Natural killer cell (primary cell): ENCODE results near the gene ELAVL1. TPM values are rescaled to one million over a fixed set of nuclear protein-coding genes. Genes with fewer than 3 reads are reported as not detected.

ENCODE experiments used
- ATAC-seq, 3 donors: fragments of 150-1000 bp in 2 of 3; fragments of 200-7000 bp in 1 of 3; cut with Tn5 transposase; 1 replicate in 1 of 3; 2 replicates in 2 of 3; pipeline ENCODE4 v1.10.0; 2021; ENCODE audit warnings: mild to moderate bottlenecking in 2 of 3, moderate library complexity in 2 of 3
- DNase-seq, 2 donors: peaks; one replicate each; pipeline versions ENCODE4 v3.0.0 to v3.0.0-alpha.2; 2013 to 2021; ENCODE audit warnings: mixed read lengths in 1 of 2
- H3K27ac ChIP-seq: one replicate; pipeline ENCODE4 v1.5.1; 2013; ENCODE audit warnings: mild to moderate bottlenecking, low read length
- H3K27me3 ChIP-seq: one replicate; pipeline ENCODE4 v1.6.1; 2013; ENCODE audit warnings: low read length; ENCODE audit not compliant: control insufficient read depth, insufficient read depth
- H3K36me3 ChIP-seq: one replicate; pipeline ENCODE4 v1.6.1; 2013; ENCODE audit warnings: low read length; ENCODE audit not compliant: control insufficient read depth, insufficient read depth
- H3K4me1 ChIP-seq: one replicate; pipeline ENCODE4 v1.6.1; 2013; ENCODE audit warnings: low read length; ENCODE audit not compliant: control insufficient read depth, insufficient read depth
- H3K4me3 ChIP-seq: one replicate; pipeline ENCODE4 v1.5.1; 2013; ENCODE audit warnings: low read length
- H3K9me3 ChIP-seq: one replicate; pipeline ENCODE4 v1.6.1; 2013; ENCODE audit warnings: low read length; ENCODE audit not compliant: control insufficient read depth, insufficient read depth
- H3K27ac Mint-ChIP-seq, 2 donors: one replicate each; pipeline ENCODE4 v1.8.0; 2022; ENCODE audit warnings: mild to moderate bottlenecking in 2 of 2, mixed read lengths in 2 of 2, moderate library complexity in 1 of 2
- H3K27me3 Mint-ChIP-seq, 2 donors: one replicate each; pipeline ENCODE4 v1.8.0; 2022; ENCODE audit warnings: low read depth in 2 of 2, mixed read lengths in 2 of 2
- H3K36me3 Mint-ChIP-seq: one replicate; pipeline ENCODE4 v1.8.0; 2022; ENCODE audit warnings: mixed read lengths
- H3K4me1 Mint-ChIP-seq, 2 donors: one replicate each; pipeline ENCODE4 v1.8.0; 2022; ENCODE audit warnings: mixed read lengths in 2 of 2
- H3K4me3 Mint-ChIP-seq: one replicate; pipeline ENCODE4 v1.8.0; 2022; ENCODE audit warnings: mild to moderate bottlenecking, moderate library complexity, mixed read lengths
- H3K9me3 Mint-ChIP-seq, 2 donors: one replicate each; pipeline ENCODE4 v1.8.0; 2022; ENCODE audit warnings: mixed read lengths in 2 of 2
- WGBS: methylation state at CpG from one replicate; pipeline ENCODE4 v1.1.7; 2013; ENCODE audit warnings: missing lambda C conversion rate; ENCODE audit not compliant: insufficient coverage; 5-methylcytosine and 5-hydroxymethylcytosine counted together
- intact Hi-C: fragments of 100-400 bp; cut with micrococcal nuclease; formaldehyde crosslinking; loops from one replicate; pipeline ENCODE4 v1.14.2; 2022
- total RNA-seq, 4 donors: library from RNA; stranded (reverse); fragments of 120-200 nt in 1 of 4; gene quantifications; one replicate each; pipeline versions ENCODE4 v1.2.3 to v1.2.4, GENCODE V29; 2013 to 2022
- TF ChIP-seq, protein P1 (sequence below): fragments of 200-600 bp; IDR thresholded peaks from one replicate; pipeline ENCODE4 v1.8.0; 2022; ENCODE audit warnings: antibody characterized with exemption

Gene ELAVL1
- total RNA-seq, 3 donors from 2014 or later (not counting 1 experiment from before 2014, with no cell fraction given) = 36.9 to 43.9 (median 43.8) TPM

DNA sequence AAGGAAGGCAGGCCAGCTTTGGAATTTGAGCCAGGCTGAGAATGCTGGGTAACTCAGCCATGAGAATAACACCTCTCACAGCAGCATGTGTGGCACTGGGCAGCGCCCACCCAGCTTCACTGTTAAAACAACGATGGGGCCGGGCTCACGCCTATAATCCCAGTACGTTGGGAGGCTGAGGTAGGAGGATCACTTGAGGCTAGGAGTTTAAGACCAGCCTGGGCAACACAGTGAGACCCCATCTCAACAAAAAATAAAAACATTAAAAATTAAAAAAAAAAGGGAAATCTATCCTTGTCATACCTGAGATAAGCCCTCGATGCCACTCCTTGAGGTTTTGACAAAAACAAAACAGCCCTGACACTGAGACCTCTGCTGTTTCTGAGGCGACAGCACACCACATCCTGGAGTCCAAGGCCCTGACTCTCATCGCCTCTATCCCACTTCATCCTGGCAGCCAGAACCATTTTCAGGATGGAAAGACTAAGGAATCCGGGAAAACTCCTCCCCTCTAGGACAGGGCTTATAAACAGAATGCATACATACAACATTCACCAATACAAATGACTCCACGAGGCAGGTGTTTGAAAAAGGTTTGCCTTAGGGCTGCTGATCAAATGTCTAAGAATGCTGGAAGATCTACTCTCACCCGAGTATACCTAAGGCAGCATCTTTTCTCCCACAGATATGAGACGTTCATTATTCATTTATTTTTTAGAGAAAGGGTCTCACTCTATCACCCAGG is 39.3 kb downstream of the ELAVL1 start:
- Histone ChIP-seq H3K9me3 (no peaks in the 10 kb centered on the region), H3K27ac (no peak overlapping the region), H3K27me3 (no peaks in the 10 kb centered on the region), H3K4me1 (no peaks in the 10 kb centered on the region), H3K4me3 (no peak overlapping the region), H3K36me3 (peaks cover 43% of the 10 kb centered on the region)
- Mint-ChIP-seq H3K27ac (peak overlapping the region in 1 of 2 donors; percentile 22), H3K27me3 (no peaks in the 10 kb centered on the region), H3K4me1 (peaks cover 0 to 9% of the 10 kb centered on the region in 2 donors), H3K9me3 (no peaks in the 10 kb centered on the region), H3K36me3 (peaks cover 8% of the 10 kb centered on the region), H3K4me3 (no peak overlapping the region)
- TF ChIP-seq, protein P1, sequence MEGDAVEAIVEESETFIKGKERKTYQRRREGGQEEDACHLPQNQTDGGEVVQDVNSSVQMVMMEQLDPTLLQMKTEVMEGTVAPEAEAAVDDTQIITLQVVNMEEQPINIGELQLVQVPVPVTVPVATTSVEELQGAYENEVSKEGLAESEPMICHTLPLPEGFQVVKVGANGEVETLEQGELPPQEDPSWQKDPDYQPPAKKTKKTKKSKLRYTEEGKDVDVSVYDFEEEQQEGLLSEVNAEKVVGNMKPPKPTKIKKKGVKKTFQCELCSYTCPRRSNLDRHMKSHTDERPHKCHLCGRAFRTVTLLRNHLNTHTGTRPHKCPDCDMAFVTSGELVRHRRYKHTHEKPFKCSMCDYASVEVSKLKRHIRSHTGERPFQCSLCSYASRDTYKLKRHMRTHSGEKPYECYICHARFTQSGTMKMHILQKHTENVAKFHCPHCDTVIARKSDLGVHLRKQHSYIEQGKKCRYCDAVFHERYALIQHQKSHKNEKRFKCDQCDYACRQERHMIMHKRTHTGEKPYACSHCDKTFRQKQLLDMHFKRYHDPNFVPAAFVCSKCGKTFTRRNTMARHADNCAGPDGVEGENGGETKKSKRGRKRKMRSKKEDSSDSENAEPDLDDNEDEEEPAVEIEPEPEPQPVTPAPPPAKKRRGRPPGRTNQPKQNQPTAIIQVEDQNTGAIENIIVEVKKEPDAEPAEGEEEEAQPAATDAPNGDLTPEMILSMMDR = no peak
- intact Hi-C loops = no loop called here
- WGBS = 93% methylated on average over 9 of the region's 12 CpGs
- ATAC-seq (no peak), DNase-seq (no peak)

DNA sequence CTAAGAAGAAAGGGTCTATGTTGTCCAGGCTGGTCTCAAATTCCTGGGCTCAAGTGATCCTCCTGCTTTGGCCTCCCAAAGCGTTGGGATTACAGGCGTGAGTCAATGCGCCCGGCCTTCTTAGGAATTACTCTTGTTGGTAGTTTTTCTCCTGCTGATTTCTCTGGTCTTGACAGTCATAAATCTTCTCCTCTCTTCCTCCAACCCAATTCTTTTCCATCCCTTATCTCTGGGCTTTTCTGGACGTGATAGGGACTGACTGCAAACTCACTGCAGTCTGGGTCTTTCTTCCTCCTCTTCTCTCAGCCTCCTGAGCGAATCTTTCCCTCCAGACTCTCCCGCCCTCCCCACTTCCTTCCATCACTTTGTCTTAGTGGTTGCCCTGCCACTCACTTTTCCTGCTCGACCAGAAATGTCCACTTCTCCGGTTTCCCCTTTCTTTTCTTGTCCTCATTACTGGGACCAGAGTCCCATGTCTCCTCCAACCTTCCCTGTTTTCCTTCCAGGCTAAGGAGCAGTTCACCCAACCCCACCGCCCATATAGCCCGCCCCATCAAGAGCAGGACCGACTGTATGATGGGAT is 40.1 kb downstream of the ELAVL1 start:
- DNase-seq (no peak), ATAC-seq (no peak)
- Histone ChIP-seq H3K4me3 (no peak overlapping the region), H3K27ac (no peak overlapping the region), H3K36me3 (peaks cover 41% of the 10 kb centered on the region), H3K4me1 (no peaks in the 10 kb centered on the region), H3K9me3 (no peaks in the 10 kb centered on the region), H3K27me3 (no peaks in the 10 kb centered on the region)
- Mint-ChIP-seq H3K4me1 (peaks cover 0 to 9% of the 10 kb centered on the region in 2 donors), H3K27ac (no peak overlapping the region), H3K4me3 (no peak overlapping the region), H3K27me3 (no peaks in the 10 kb centered on the region), H3K9me3 (no peaks in the 10 kb centered on the region), H3K36me3 (peaks cover 8% of the 10 kb centered on the region)
- TF ChIP-seq, protein P1 = no peak
- intact Hi-C loops = no loop called here
- WGBS = 98% methylated on average over 11 of the region's 12 CpGs

DNA sequence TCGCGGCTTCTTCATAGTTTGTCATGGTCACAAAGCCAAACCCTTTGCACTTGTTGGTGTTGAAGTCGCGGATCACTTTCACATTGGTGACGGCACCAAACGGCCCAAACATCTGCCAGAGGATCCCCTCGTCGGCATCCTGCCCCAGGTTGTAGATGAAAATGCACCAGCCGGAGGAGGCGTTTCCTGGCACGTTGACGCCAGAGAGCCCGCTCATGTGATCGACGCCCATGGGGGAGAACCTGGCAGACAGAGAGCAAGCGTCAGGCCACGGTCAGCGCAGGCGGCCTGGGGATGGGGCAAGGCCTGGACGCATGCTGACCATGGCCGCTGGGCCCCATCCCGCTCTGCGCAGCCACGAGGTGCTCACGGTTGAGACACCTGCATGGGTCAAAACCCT is 41.9 kb downstream of the ELAVL1 start:
- H3K36me3 ChIP-seq = peaks cover 34% of the 10 kb centered on the region
- intact Hi-C loops = no loop called here

More for the DNA sequence above, 41.9 kb downstream of the ELAVL1 start:
- TF ChIP-seq, protein P1 = no peak
- Mint-ChIP-seq H3K36me3 (peaks cover 8% of the 10 kb centered on the region), H3K9me3 (no peaks in the 10 kb centered on the region), H3K4me1 (peaks cover 0 to 6% of the 10 kb centered on the region in 2 donors), H3K27ac (no peak overlapping the region), H3K4me3 (no peak overlapping the region), H3K27me3 (no peaks in the 10 kb centered on the region)
- Histone ChIP-seq H3K9me3 (no peaks in the 10 kb centered on the region), H3K4me1 (no peaks in the 10 kb centered on the region), H3K27me3 (no peaks in the 10 kb centered on the region), H3K27ac (no peak overlapping the region), H3K4me3 (no peak overlapping the region)
- WGBS = 96% methylated on average over 25 of the region's 25 CpGs
- no peak for DNase-seq
- ATAC-seq = no peak
